ENCODE data around the gene URGCP.

URGCP gene

GRCh38 chr7:43953071-43953470, 46.7 kb upstream of the URGCP start:
- no peak overlapping the region for H2AFZ ChIP-seq (ENCODE audit: low read depth, low read length)
- peaks cover 26 to 45% of the 10 kb centered on the region in 2 experiments for H3K36me3 ChIP-seq (ENCODE audit: control insufficient read depth in 1 of 2, insufficient read depth in 2 of 2, low read depth in 1 of 2, low read length in 2 of 2)
- WGBS, result 94% methylated on average over 5 of the region's 5 CpGs
- no peak overlapping the region for H2BK5ac ChIP-seq (ENCODE audit: low read depth, low read length, poor library complexity, severe bottlenecking)
- H3K79me1 ChIP-seq (replicated peaks; ENCODE audit: low read length, poor library complexity, severe bottlenecking), result no peaks in the 10 kb centered on the region
- no peak overlapping the region for H4K8ac ChIP-seq (ENCODE audit: low read length)
- no peak overlapping the region for H3K4me3 ChIP-seq (ENCODE audit: insufficient read depth in 1 of 2, low read depth in 1 of 2, low read length in 2 of 2)
- no peak overlapping the region for H3K27ac ChIP-seq (ENCODE audit: low read length, poor library complexity, severe bottlenecking)
- no peak overlapping the region for H2BK15ac ChIP-seq (ENCODE audit: low read depth, poor library complexity, severe bottlenecking)
- H3K23ac ChIP-seq (ENCODE audit: low read length in 2 of 2), result no peak overlapping the region
- H3K9me3 ChIP-seq (ENCODE audit: control insufficient read depth, low read length), result no peaks in the 10 kb centered on the region
- H2BK12ac ChIP-seq (ENCODE audit: low read length in 2 of 2), result no peak overlapping the region
- no peak overlapping the region for H2BK120ac ChIP-seq (ENCODE audit: low read depth, low read length)
- no peak overlapping the region for H3K4ac ChIP-seq (ENCODE audit: low read depth in 1 of 2, low read length in 2 of 2)
- no peaks in the 10 kb centered on the region for H3K27me3 ChIP-seq (ENCODE audit: control insufficient read depth in 1 of 2, insufficient read depth in 1 of 2, low read length in 2 of 2)
- no peak overlapping the region for H2AK5ac ChIP-seq (ENCODE audit: low read length, severe bottlenecking)
- no peak overlapping the region for H3K4me2 ChIP-seq (ENCODE audit: low read length, poor library complexity, severe bottlenecking)
- H3K4me1 ChIP-seq (ENCODE audit: control insufficient read depth, insufficient read depth, low read depth, low read length), result no peaks in the 10 kb centered on the region
- no peak overlapping the region for H4K91ac ChIP-seq (ENCODE audit: low read length)
- no peak overlapping the region for H3K14ac ChIP-seq (ENCODE audit: low read length in 2 of 2)
- H3K18ac ChIP-seq (ENCODE audit: low read depth in 1 of 2, low read length in 2 of 2), result no peak overlapping the region
- H3K9ac ChIP-seq (ENCODE audit: low read length), result no peak overlapping the region
- no peak for DNase-seq

GRCh38 chr7:43952028-43952427, 45.6 kb upstream of the URGCP start:
- no peak overlapping the region for H3K4me2 ChIP-seq (ENCODE audit: low read length, poor library complexity, severe bottlenecking)
- H3K9ac ChIP-seq (ENCODE audit: low read length), result no peak overlapping the region
- no peak overlapping the region for H4K91ac ChIP-seq (ENCODE audit: low read length)
- H4K8ac ChIP-seq (ENCODE audit: low read length), result no peak overlapping the region
- no peak overlapping the region for H2BK12ac ChIP-seq (ENCODE audit: low read length in 2 of 2)
- no peak overlapping the region for H3K4me3 ChIP-seq (ENCODE audit: insufficient read depth in 1 of 2, low read depth in 1 of 2, low read length in 2 of 2)
- no peaks in the 10 kb centered on the region for H3K4me1 ChIP-seq (ENCODE audit: control insufficient read depth, insufficient read depth, low read depth, low read length)
- H3K23ac ChIP-seq (ENCODE audit: low read length in 2 of 2), result no peak overlapping the region
- no peak overlapping the region for H2AK5ac ChIP-seq (ENCODE audit: low read length, severe bottlenecking)
- H2BK120ac ChIP-seq (ENCODE audit: low read depth, low read length), result no peak overlapping the region
- DNase-seq, result no peak
- H3K79me1 ChIP-seq (replicated peaks; ENCODE audit: low read length, poor library complexity, severe bottlenecking), result no peaks in the 10 kb centered on the region
- no peak overlapping the region for H2BK5ac ChIP-seq (ENCODE audit: low read depth, low read length, poor library complexity, severe bottlenecking)
- H3K27ac ChIP-seq (ENCODE audit: low read length, poor library complexity, severe bottlenecking), result no peak overlapping the region
- H2AFZ ChIP-seq (ENCODE audit: low read depth, low read length), result no peak overlapping the region
- no peak overlapping the region for H3K14ac ChIP-seq (ENCODE audit: low read length in 2 of 2)
- H3K4ac ChIP-seq (ENCODE audit: low read depth in 1 of 2, low read length in 2 of 2), result no peak overlapping the region
- H2BK15ac ChIP-seq (ENCODE audit: low read depth, poor library complexity, severe bottlenecking), result no peak overlapping the region
- no peaks in the 10 kb centered on the region for H3K27me3 ChIP-seq (ENCODE audit: control insufficient read depth in 1 of 2, insufficient read depth in 1 of 2, low read length in 2 of 2)
- 100% methylated on average over 2 of the region's 3 CpGs for WGBS
- H3K18ac ChIP-seq (ENCODE audit: low read depth in 1 of 2, low read length in 2 of 2), result no peak overlapping the region
- no peaks in the 10 kb centered on the region for H3K9me3 ChIP-seq (ENCODE audit: control insufficient read depth, low read length)
- peaks cover 26 to 46% of the 10 kb centered on the region in 2 experiments for H3K36me3 ChIP-seq (ENCODE audit: control insufficient read depth in 1 of 2, insufficient read depth in 2 of 2, low read depth in 1 of 2, low read length in 2 of 2)

- Histone ChIP-seq H3K9ac (ENCODE audit: low read length) (no peak overlapping the region), H3K27ac (ENCODE audit: low read length, poor library complexity, severe bottlenecking) (no peak overlapping the region), H3K14ac (ENCODE audit: low read length in 2 of 2) (no peak overlapping the region), H2BK120ac (ENCODE audit: low read depth, low read length) (no peak overlapping the region), H3K4me3 (ENCODE audit: insufficient read depth in 1 of 2, low read depth in 1 of 2, low read length in 2 of 2) (no peak overlapping the region), H3K36me3 (ENCODE audit: control insufficient read depth in 1 of 2, insufficient read depth in 2 of 2, low read depth in 1 of 2, low read length in 2 of 2) (peaks cover 11 to 17% of the 10 kb centered on the region in 2 experiments), H2AK5ac (ENCODE audit: low read length, severe bottlenecking) (no peak overlapping the region), H2BK15ac (ENCODE audit: low read depth, poor library complexity, severe bottlenecking) (no peak overlapping the region), H3K4me2 (ENCODE audit: low read length, poor library complexity, severe bottlenecking) (no peak overlapping the region), H2BK12ac (ENCODE audit: low read length in 2 of 2) (no peak overlapping the region), H3K23ac (ENCODE audit: low read length in 2 of 2) (peak overlapping the region in 1 of 2 experiments; percentile 46), H2AFZ (ENCODE audit: low read depth, low read length) (no peak overlapping the region), H3K79me1 (replicated peaks; ENCODE audit: low read length, poor library complexity, severe bottlenecking) (no peaks in the 10 kb centered on the region), H2BK5ac (ENCODE audit: low read depth, low read length, poor library complexity, severe bottlenecking) (no peak overlapping the region), H3K9me3 (ENCODE audit: control insufficient read depth, low read length) (no peaks in the 10 kb centered on the region), H3K18ac (ENCODE audit: low read depth in 1 of 2, low read length in 2 of 2) (no peak overlapping the region), H3K4ac (ENCODE audit: low read depth in 1 of 2, low read length in 2 of 2) (no peak overlapping the region), H4K91ac (ENCODE audit: low read length) (no peak overlapping the region), H4K8ac (ENCODE audit: low read length) (no peak overlapping the region), H3K4me1 (ENCODE audit: control insufficient read depth, insufficient read depth, low read depth, low read length) (no peaks in the 10 kb centered on the region), H3K27me3 (ENCODE audit: control insufficient read depth in 1 of 2, insufficient read depth in 1 of 2, low read length in 2 of 2) (no peaks in the 10 kb centered on the region)
- DNase-seq, result no peak
- WGBS, result 99% methylated on average over 4 of the region's 4 CpGs
Measured at GRCh38 chr7:43944286-43944685, 37.9 kb upstream of the URGCP start.

GRCh38 chr7:43943417-43944187, 37.2 kb upstream of the URGCP start:
- Histone ChIP-seq H3K9ac (ENCODE audit: low read length) (no peak overlapping the region), H2AK5ac (ENCODE audit: low read length, severe bottlenecking) (no peak overlapping the region), H3K27me3 (ENCODE audit: control insufficient read depth in 1 of 2, insufficient read depth in 1 of 2, low read length in 2 of 2) (no peaks in the 10 kb centered on the region), H3K4me3 (ENCODE audit: insufficient read depth in 1 of 2, low read depth in 1 of 2, low read length in 2 of 2) (no peak overlapping the region), H2BK120ac (ENCODE audit: low read depth, low read length) (no peak overlapping the region), H2AFZ (ENCODE audit: low read depth, low read length) (no peak overlapping the region), H3K23ac (ENCODE audit: low read length in 2 of 2) (no peak overlapping the region), H2BK5ac (ENCODE audit: low read depth, low read length, poor library complexity, severe bottlenecking) (no peak overlapping the region), H3K27ac (ENCODE audit: low read length, poor library complexity, severe bottlenecking) (no peak overlapping the region), H3K4me2 (ENCODE audit: low read length, poor library complexity, severe bottlenecking) (no peak overlapping the region), H3K14ac (ENCODE audit: low read length in 2 of 2) (no peak overlapping the region), H3K36me3 (ENCODE audit: control insufficient read depth in 1 of 2, insufficient read depth in 2 of 2, low read depth in 1 of 2, low read length in 2 of 2) (peaks cover 11 to 13% of the 10 kb centered on the region in 2 experiments), H3K4me1 (ENCODE audit: control insufficient read depth, insufficient read depth, low read depth, low read length) (no peaks in the 10 kb centered on the region), H3K4ac (ENCODE audit: low read depth in 1 of 2, low read length in 2 of 2) (no peak overlapping the region), H4K91ac (ENCODE audit: low read length) (no peak overlapping the region), H3K18ac (ENCODE audit: low read depth in 1 of 2, low read length in 2 of 2) (no peak overlapping the region), H2BK12ac (ENCODE audit: low read length in 2 of 2) (no peak overlapping the region), H3K9me3 (ENCODE audit: control insufficient read depth, low read length) (no peaks in the 10 kb centered on the region), H2BK15ac (ENCODE audit: low read depth, poor library complexity, severe bottlenecking) (no peak overlapping the region), H3K79me1 (replicated peaks; ENCODE audit: low read length, poor library complexity, severe bottlenecking) (no peaks in the 10 kb centered on the region), H4K8ac (ENCODE audit: low read length) (no peak overlapping the region)
- DNase-seq, result no peak
- 84% methylated on average over 13 of the region's 13 CpGs for WGBS

Measured in mesenchymal stem cell (in vitro differentiated cells and primary cell).